Iris pigment epithelial cell (primary cell): ENCODE results near the gene FRMPD4.

Experiments
- DNase-seq: peaks from one replicate; pipeline ENCODE4 v3.0.0-alpha.2; 2011; ENCODE audit warnings: low read depth

The FRMPD4 gene

GRCh38 chrX:12301288-12301687, 163.0 kb downstream of the FRMPD4 start:
- DNase-seq, result no peak

GRCh38 chrX:12304261-12304660, 166.0 kb downstream of the FRMPD4 start:
- no peak for DNase-seq

- DNase-seq, result no peak
These were observed 169.7 kb downstream of the FRMPD4 start for GRCh38 chrX:12307961-12308360.

- DNase-seq, result no peak
These were observed 170.1 kb downstream of the FRMPD4 start for GRCh38 chrX:12308420-12308819.

- DNase-seq, result no peak
These were observed 170.9 kb downstream of the FRMPD4 start for GRCh38 chrX:12309040-12309743.

GRCh38 chrX:12309744-12310076, 171.4 kb downstream of the FRMPD4 start:
- DNase-seq, result no peak

GRCh38 chrX:12314651-12315050, 176.4 kb downstream of the FRMPD4 start:
- no peak for DNase-seq

- no peak for DNase-seq
These were observed 177.3 kb downstream of the FRMPD4 start for GRCh38 chrX:12315526-12315925.

- no peak for DNase-seq
These were observed 180.8 kb downstream of the FRMPD4 start for GRCh38 chrX:12319003-12319519.

- no peak for DNase-seq
These were observed 181.7 kb downstream of the FRMPD4 start for GRCh38 chrX:12319992-12320391.

- DNase-seq, result no peak
These were observed 183.8 kb downstream of the FRMPD4 start for GRCh38 chrX:12322031-12322430.

- DNase-seq, result no peak
These were observed 186.9 kb downstream of the FRMPD4 start for GRCh38 chrX:12325171-12325570.

GRCh38 chrX:12327836-12328235, 189.6 kb downstream of the FRMPD4 start:
- DNase-seq, result no peak

GRCh38 chrX:12329476-12329875, 191.2 kb downstream of the FRMPD4 start:
- DNase-seq, result no peak

GRCh38 chrX:12330841-12331240, 192.6 kb downstream of the FRMPD4 start:
- no peak for DNase-seq

GRCh38 chrX:12332786-12333347, 194.6 kb downstream of the FRMPD4 start:
- DNase-seq, result no peak

GRCh38 chrX:12339921-12340320, 201.6 kb downstream of the FRMPD4 start:
- DNase-seq, result no peak

GRCh38 chrX:12344954-12345353, 206.7 kb downstream of the FRMPD4 start:
- no peak for DNase-seq

GRCh38 chrX:12349201-12349600, 210.9 kb downstream of the FRMPD4 start:
- DNase-seq, result no peak

GRCh38 chrX:12352922-12353321, 214.6 kb downstream of the FRMPD4 start:
- no peak for DNase-seq

- peak; percentile 69 for DNase-seq
These were observed 222.1 kb downstream of the FRMPD4 start for GRCh38 chrX:12360383-12360782.

- peak; percentile 24 for DNase-seq
These were observed 222.8 kb downstream of the FRMPD4 start for GRCh38 chrX:12360986-12361598.

- no peak for DNase-seq
These were observed 224.9 kb downstream of the FRMPD4 start for GRCh38 chrX:12363216-12363615.

GRCh38 chrX:12366440-12366839, 228.2 kb downstream of the FRMPD4 start:
- DNase-seq, result no peak
